GM12891 (cell line): ENCODE measurements around the gene VAV2.

Experiments used
- PAX5 ChIP-seq: IDR thresholded peaks from 2 replicates; pipeline ENCODE4 v1.6.1; 2011; ENCODE audit warnings: low read length, moderate library complexity, mild to moderate bottlenecking; ENCODE audit not compliant: insufficient read depth, severe bottlenecking
- POLR2A ChIP-seq: IDR thresholded peaks from 2 replicates; pipeline ENCODE4 v1.6.1; 2011; ENCODE audit warnings: low read depth, low read length, control low read depth
- POLR2AphosphoS5 ChIP-seq: IDR thresholded peaks from 2 replicates; pipeline ENCODE4 v1.6.1; 2011; ENCODE audit warnings: low read depth, low read length, control low read depth
- POU2F2 ChIP-seq: IDR thresholded peaks from 2 replicates; pipeline ENCODE4 v1.6.1; 2011; ENCODE audit warnings: low read depth, mild to moderate bottlenecking, control low read depth, low read length, moderate library complexity
- SPI1 ChIP-seq: IDR thresholded peaks from 2 replicates; pipeline ENCODE4 v1.6.1; 2011; ENCODE audit warnings: low read depth, low read length, control low read depth
- TAF1 ChIP-seq: IDR thresholded peaks from 2 replicates; pipeline ENCODE4 v1.6.1; 2011; ENCODE audit warnings: low read depth, low read length, control low read depth

DNA sequence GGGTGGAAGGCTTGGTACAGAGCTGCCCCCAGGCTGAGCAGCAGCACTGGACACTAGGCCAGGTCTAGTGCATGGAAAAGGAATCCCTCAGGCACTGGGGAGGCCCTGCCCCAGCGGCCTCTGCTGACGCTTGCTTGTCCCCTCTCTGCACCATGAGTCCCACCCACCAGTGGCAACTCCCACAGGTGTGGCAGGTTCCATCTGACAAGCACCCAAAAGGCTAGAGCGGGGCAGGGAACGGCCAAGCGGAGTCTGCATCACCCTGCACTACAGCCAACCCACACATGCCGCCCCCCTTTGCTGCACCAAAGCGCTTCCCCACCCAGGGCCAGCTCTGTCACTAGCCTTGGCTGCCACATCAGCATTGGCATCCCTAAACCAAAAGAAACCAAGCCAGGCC, 138.8 kb downstream of the VAV2 start:
- TF ChIP-seq POLR2AphosphoS5 (no peak), POLR2A (no peak), TAF1 (no peak), SPI1 (no peak), PAX5 (no peak), POU2F2 (no peak)
